Keratinocyte (primary cell): ENCODE results near the gene ADAMTSL5. TPM values are rescaled to one million over a fixed set of nuclear protein-coding genes. Genes with fewer than 3 reads are reported as not detected.

ENCODE experiments used
- DNase-seq: peaks from one replicate; pipeline ENCODE4 v3.0.0-alpha.2; 2011; ENCODE audit warnings: low read depth, missing footprints, low spot score
- FAIRE-seq: peaks from 2 replicates; lab custom pipeline; 2011; peaks lifted over from hg19 to GRCh38; lab: Jason Lieb, UNC
- H2AFZ ChIP-seq: 2 replicates; pipeline ENCODE4 v1.6.0; 2012; ENCODE audit warnings: low read length, control low read depth, inconsistent platforms; ENCODE audit not compliant: control insufficient read depth
- H3K27ac ChIP-seq: 2 replicates; pipeline ENCODE4 v1.5.1; 2011; ENCODE audit warnings: low read length; ENCODE audit not compliant: control insufficient read depth, insufficient read depth
- H3K27me3 ChIP-seq: 3 replicates; pipeline ENCODE4 v1.6.0; 2011; ENCODE audit warnings: low read length; ENCODE audit not compliant: control insufficient read depth, insufficient read depth; ENCODE audit errors: extremely low read depth
- H3K36me3 ChIP-seq, 2 experiments: 2 replicates in 1 of 2; 3 replicates in 1 of 2; pipeline ENCODE4 v1.5.1; 2011; ENCODE audit warnings: low read length in 2 of 2, mild to moderate bottlenecking in 1 of 2; ENCODE audit not compliant: control insufficient read depth in 2 of 2, insufficient read depth in 2 of 2; ENCODE audit errors: extremely low read depth in 1 of 2
- H3K4me1 ChIP-seq: 3 replicates; pipeline ENCODE4 v1.5.1; 2011; ENCODE audit warnings: low read length; ENCODE audit not compliant: control insufficient read depth, insufficient read depth; ENCODE audit errors: extremely low read depth
- H3K4me2 ChIP-seq: 3 replicates; pipeline ENCODE4 v1.6.0; 2011; ENCODE audit warnings: low read depth, low read length; ENCODE audit not compliant: control insufficient read depth, insufficient read depth; ENCODE audit errors: extremely low read depth
- H3K4me3 ChIP-seq, 3 experiments: fragments of 200-600 bp in 1 of 3; sonication (generic) in 1 of 3; 2 replicates in 2 of 3; 3 replicates in 1 of 3; pipeline ENCODE4 v1.5.1; 2011 to 2016; ENCODE audit warnings: low read length in 3 of 3, mild to moderate bottlenecking in 3 of 3, control low read depth in 2 of 3, inconsistent platforms in 1 of 3, low read depth in 1 of 3, mixed read lengths in 1 of 3, mixed run types in 1 of 3, moderate library complexity in 1 of 3; ENCODE audit not compliant: control insufficient read depth in 2 of 3, insufficient read depth in 2 of 3; ENCODE audit errors: extremely low read depth in 1 of 3
- H3K79me2 ChIP-seq: 2 replicates; pipeline ENCODE4 v1.6.0; 2012; ENCODE audit warnings: low read length; ENCODE audit not compliant: control insufficient read depth, insufficient read depth
- H3K9ac ChIP-seq: 3 replicates; pipeline ENCODE4 v1.6.0; 2011; ENCODE audit warnings: low read length; ENCODE audit not compliant: control insufficient read depth, insufficient read depth; ENCODE audit errors: extremely low read depth
- H3K9me1 ChIP-seq: 3 replicates; pipeline ENCODE4 v1.6.0; 2011; ENCODE audit warnings: low read length; ENCODE audit not compliant: control insufficient read depth, insufficient read depth; ENCODE audit errors: extremely low read depth
- H3K9me3 ChIP-seq: 2 replicates; pipeline ENCODE4 v1.5.1; 2012; ENCODE audit warnings: low read depth, low read length; ENCODE audit not compliant: control insufficient read depth
- H4K20me1 ChIP-seq: 3 replicates; pipeline ENCODE4 v1.6.0; 2011; ENCODE audit warnings: low read length; ENCODE audit not compliant: control insufficient read depth, insufficient read depth; ENCODE audit errors: extremely low read depth
- EZH2 ChIP-seq: IDR thresholded peaks from one replicate; pipeline ENCODE4 v1.6.1; 2012; ENCODE audit warnings: inconsistent platforms, mild to moderate bottlenecking, low read length, moderate library complexity
- dilution Hi-C: fragments of 300-500 bp; cut with MboI; formaldehyde crosslinking; loops from one replicate; pipeline ENCODE4 v1.7.0; 2020; ENCODE audit warnings: low sequenced_read_pairs; ENCODE audit not compliant: extremely low pct_ligation_motif_present
- polyA plus RNA-seq, 5 experiments: library from polyadenylated mRNA; depleted of rRNA in 3 of 5; stranded (reverse) in 3 of 5; stranded (forward) in 1 of 5; unstranded in 1 of 5; fragments of >200 nt; gene quantifications; 1 replicate in 1 of 5; 2 replicates in 3 of 5; 3 replicates in 1 of 5; pipeline versions ENCODE4 v1.2.1 to v1.2.3, GENCODE V29; 2011 to 2012; ENCODE audit warnings: missing spikeins in 2 of 5, low read depth in 1 of 5, low replicate concordance in 1 of 5
- TF ChIP-seq, protein P1 (sequence below), 3 experiments: IDR thresholded peaks in 1 of 3; conservative IDR thresholded peaks in 1 of 3; optimal IDR thresholded peaks in 1 of 3; 2 replicates in 2 of 3; 3 replicates in 1 of 3; pipeline versions ENCODE3 to v1.5.1; 2011; ENCODE audit warnings: low read length in 3 of 3, mild to moderate bottlenecking in 3 of 3, moderate library complexity in 2 of 3, control low read depth in 1 of 3, inconsistent platforms in 1 of 3; ENCODE audit not compliant: insufficient read depth in 2 of 3; ENCODE audit errors: extremely low read depth in 1 of 3

ADAMTSL5 gene
- polyA plus RNA-seq, 1 donor (not counting 4 experiments of a cell fraction or from before 2014, with no cell fraction given) = 4.2 TPM

DNA sequence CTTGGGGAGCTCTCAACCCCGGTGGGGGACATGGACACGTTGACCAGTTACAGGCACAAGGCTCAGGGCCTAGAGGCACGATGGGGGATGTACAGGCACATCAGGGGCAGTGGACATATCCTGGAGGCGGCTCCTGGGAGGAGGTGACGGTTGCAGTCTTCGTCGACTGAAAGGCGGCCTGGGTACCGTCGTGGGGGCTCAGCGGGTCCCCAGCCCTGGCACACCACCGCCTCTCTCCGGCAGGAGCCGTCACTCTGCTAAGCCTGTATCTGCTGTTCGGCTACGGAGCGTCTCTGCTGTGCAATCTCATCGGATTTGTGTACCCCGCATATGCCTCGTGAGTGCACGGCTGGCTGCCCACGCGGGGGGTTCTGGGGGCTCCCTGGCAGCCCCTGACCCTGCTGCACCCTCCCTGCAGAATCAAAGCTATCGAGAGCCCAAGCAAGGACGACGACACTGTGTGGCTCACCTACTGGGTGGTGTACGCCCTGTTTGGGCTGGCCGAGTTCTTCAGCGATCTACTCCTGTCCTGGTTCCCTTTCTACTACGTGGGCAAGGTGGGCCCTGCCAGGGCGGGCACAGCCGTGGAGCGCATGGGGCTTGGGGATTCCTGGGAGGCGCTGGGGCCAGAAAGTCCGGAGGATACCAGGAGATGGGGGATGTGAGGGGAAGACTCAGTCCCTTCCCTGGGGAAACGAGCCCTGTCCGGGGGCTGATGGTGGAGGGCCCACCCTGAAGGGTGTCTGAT, 17.6 kb downstream of the ADAMTSL5 start:
- Histone ChIP-seq H3K9me1 (no peaks in the 10 kb centered on the region), H3K9ac (no peak overlapping the region), H3K36me3 (no peaks in the 10 kb centered on the region), H4K20me1 (no peaks in the 10 kb centered on the region), H3K27ac (no peak overlapping the region), H3K79me2 (no peaks in the 10 kb centered on the region), H3K27me3 (no peaks in the 10 kb centered on the region), H3K4me1 (peaks cover 16% of the 10 kb centered on the region), H3K4me2 (no peak overlapping the region), H3K4me3 (no peak overlapping the region), H2AFZ (no peak overlapping the region), H3K9me3 (no peaks in the 10 kb centered on the region)
- dilution Hi-C loops = no loop called here
- no peak for FAIRE-seq
- DNase-seq = no peak
- no peak for TF ChIP-seq EZH2
- TF ChIP-seq, protein P1, sequence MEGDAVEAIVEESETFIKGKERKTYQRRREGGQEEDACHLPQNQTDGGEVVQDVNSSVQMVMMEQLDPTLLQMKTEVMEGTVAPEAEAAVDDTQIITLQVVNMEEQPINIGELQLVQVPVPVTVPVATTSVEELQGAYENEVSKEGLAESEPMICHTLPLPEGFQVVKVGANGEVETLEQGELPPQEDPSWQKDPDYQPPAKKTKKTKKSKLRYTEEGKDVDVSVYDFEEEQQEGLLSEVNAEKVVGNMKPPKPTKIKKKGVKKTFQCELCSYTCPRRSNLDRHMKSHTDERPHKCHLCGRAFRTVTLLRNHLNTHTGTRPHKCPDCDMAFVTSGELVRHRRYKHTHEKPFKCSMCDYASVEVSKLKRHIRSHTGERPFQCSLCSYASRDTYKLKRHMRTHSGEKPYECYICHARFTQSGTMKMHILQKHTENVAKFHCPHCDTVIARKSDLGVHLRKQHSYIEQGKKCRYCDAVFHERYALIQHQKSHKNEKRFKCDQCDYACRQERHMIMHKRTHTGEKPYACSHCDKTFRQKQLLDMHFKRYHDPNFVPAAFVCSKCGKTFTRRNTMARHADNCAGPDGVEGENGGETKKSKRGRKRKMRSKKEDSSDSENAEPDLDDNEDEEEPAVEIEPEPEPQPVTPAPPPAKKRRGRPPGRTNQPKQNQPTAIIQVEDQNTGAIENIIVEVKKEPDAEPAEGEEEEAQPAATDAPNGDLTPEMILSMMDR (optimal IDR thresholded peaks at IDR 0.05 in 1 of 3, IDR thresholded peaks at IDR 0.05 in 1 of 3, conservative IDR thresholded peaks at IDR 0.05 in 1 of 3; ENCODE audit: extremely low read depth in 1 of 3, insufficient read depth in 2 of 3, low read length in 3 of 3) = no peak

DNA sequence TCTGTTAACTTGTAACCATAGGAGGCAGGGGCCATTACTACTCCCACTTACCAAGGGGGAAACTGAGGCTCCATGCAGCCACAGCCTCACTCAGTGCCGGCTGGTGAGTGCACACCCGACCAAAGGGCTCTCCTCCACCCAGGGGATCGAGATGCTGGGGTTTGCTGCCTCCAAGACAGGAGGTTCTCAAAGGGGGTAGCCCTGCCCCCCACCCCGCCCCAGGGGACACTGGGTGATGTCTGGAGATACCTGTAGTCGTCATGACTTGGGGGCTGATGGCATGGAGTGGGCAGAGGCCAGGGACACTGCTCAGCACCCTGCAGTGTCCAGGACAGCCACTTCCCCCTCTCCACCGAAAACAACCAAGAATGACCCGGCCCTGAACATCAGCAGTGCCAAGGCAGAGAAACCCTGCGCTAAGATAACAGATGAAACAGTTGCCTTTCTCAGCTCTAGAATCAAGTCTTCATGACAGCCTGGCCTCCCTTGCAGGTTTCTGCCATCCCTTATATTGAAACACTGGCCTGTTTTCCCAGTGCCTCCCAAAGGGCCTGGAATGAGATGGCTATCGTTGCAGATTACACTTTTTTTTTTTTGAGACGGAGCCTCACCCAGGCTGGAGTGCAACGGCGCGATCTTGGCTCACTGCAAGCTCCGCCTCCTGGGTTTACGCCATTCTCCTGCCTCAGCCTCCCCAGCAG, 18.6 kb downstream of the ADAMTSL5 start:
- no peak overlapping the region for H2AFZ ChIP-seq
- H3K4me1 ChIP-seq = peaks cover 16% of the 10 kb centered on the region
- no peaks in the 10 kb centered on the region for H3K36me3 ChIP-seq
- H3K4me2 ChIP-seq = no peak overlapping the region
- DNase-seq (no peak), FAIRE-seq (no peak)
- no peak overlapping the region for H3K27ac ChIP-seq
- H3K4me3 ChIP-seq = no peak overlapping the region
- no peaks in the 10 kb centered on the region for H3K27me3 ChIP-seq
- H4K20me1 ChIP-seq = no peaks in the 10 kb centered on the region
- no peaks in the 10 kb centered on the region for H3K9me1 ChIP-seq
- dilution Hi-C loops = no loop called here
- no peak overlapping the region for H3K9ac ChIP-seq
- no peaks in the 10 kb centered on the region for H3K9me3 ChIP-seq
- H3K79me2 ChIP-seq = no peaks in the 10 kb centered on the region
- TF ChIP-seq, protein P1 (optimal IDR thresholded peaks at IDR 0.05 in 1 of 3, IDR thresholded peaks at IDR 0.05 in 1 of 3, conservative IDR thresholded peaks at IDR 0.05 in 1 of 3; ENCODE audit: extremely low read depth in 1 of 3, insufficient read depth in 2 of 3, low read length in 3 of 3) = no peak
- TF ChIP-seq EZH2 = no peak
